Psoas muscle (tissue), 8 donors: Measurements from ENCODE around the gene HS1BP3. TPM values are rescaled to one million over a fixed set of nuclear protein-coding genes. Genes with fewer than 3 reads are reported as not detected.

Experiments
- ATAC-seq, 4 donors: fragments of 200-7000 bp; cut with Tn5 transposase; one replicate each; pipeline ENCODE4 v1.9.1; 2020; ENCODE audit warnings: moderate library complexity in 3 of 4, mild to moderate bottlenecking in 2 of 4
- DNase-seq, 2 donors: peaks; one replicate each; pipeline ENCODE4 v3.0.0-alpha.2; 2020
- H3K27ac ChIP-seq: fragments of 200-600 bp; one replicate; pipeline ENCODE4 v1.8.0; 2022
- H3K27me3 ChIP-seq, 3 donors: fragments of 200-600 bp in 1 of 3; one replicate each; pipeline versions ENCODE4 v1.6.1 to v1.8.0; 2013 to 2022; ENCODE audit warnings: low read length in 2 of 3, mild to moderate bottlenecking in 2 of 3, moderate library complexity in 1 of 3; ENCODE audit not compliant: insufficient read depth in 3 of 3
- H3K36me3 ChIP-seq, 2 donors: fragments of 200-600 bp in 1 of 2; one replicate each; pipeline versions ENCODE4 v1.6.1 to v1.8.0; 2013 to 2022; ENCODE audit warnings: low read depth in 1 of 2, mild to moderate bottlenecking in 1 of 2, moderate library complexity in 1 of 2; ENCODE audit not compliant: insufficient read depth in 1 of 2
- H3K4me1 ChIP-seq: fragments of 200-600 bp; one replicate; pipeline ENCODE4 v1.8.0; 2022
- H3K4me3 ChIP-seq: fragments of 200-600 bp; one replicate; pipeline ENCODE4 v1.8.0; 2022; ENCODE audit warnings: mild to moderate bottlenecking
- H3K9me3 ChIP-seq: fragments of 200-600 bp; one replicate; pipeline ENCODE4 v1.8.0; 2022
- CTCF ChIP-seq: fragments of 200-600 bp; IDR thresholded peaks from one replicate; pipeline ENCODE4 v1.8.0; 2022; ENCODE audit warnings: antibody characterized with exemption
- WGBS, 3 donors: extraction: QIAGEN DNeasy Blood & Tissue Kit; methylation state at CpG; one replicate each; pipeline versions ENCODE4 v1.1.6 to v1.1.7; 2013; 5-methylcytosine and 5-hydroxymethylcytosine counted together
- intact Hi-C, 2 donors: fragments of 100-400 bp; cut with DNase I; formaldehyde crosslinking; loops; one replicate each; pipeline versions ENCODE4 v1.11.0 to v1.14.2; 2022
- polyA plus RNA-seq, 3 donors: library from polyadenylated mRNA; stranded (reverse); fragments of 200-250 nt; gene quantifications; one replicate each; pipeline ENCODE4 v1.2.3, GENCODE V29; 2013
- total RNA-seq, 4 donors: library from RNA; stranded (reverse); fragmentation: NEBNext Ultra II Directional in 2 of 4; extraction: Animal tissue kit (Norgen Biotek cat#: 25700) in 2 of 4; gene quantifications; one replicate each; pipeline versions ENCODE4 v1.2.1 to v1.2.4, GENCODE V29; 2021 to 2023
- donor health status: healthy with polysubstance abuse.
- donor health status: DM: no; HTN: no; CAD: no; lungs with moderate emphysema.
- donor health status: Bipolar disorder and iron deficiency.
- donor health status: healthy.
- donor health status: DM: yes; HTN: yes; CAD: no.
- donor health status: DM: no; HTN: no; CAD: no.
- donor health status: DM: no; HTN: no; CAD: no.
- donor health status: DM: yes; HTN: yes; CAD: no.

HS1BP3 gene
- total and polyA plus RNA-seq, 7 donors: 9.2 to 20.6 (median 12.1) TPM

- ATAC-seq: no peak
- Histone ChIP-seq H3K36me3 (no peaks in the 10 kb centered on the region), H3K27ac (peak overlapping the region; percentile 9), H3K4me3 (no peak overlapping the region), H3K27me3 (no peaks in the 10 kb centered on the region), H3K9me3 (no peaks in the 10 kb centered on the region), H3K4me1 (peaks cover 27% of the 10 kb centered on the region)
- TF ChIP-seq CTCF: no peak
- intact Hi-C loops: no loop called here
- WGBS, 3 donors: 84 to 91% (median 86%) methylated on average over 8 of the region's 8 CpGs
- peak in 1 of 2 donors; percentile 47 for DNase-seq
These were observed 55.9 kb downstream of the HS1BP3 start for GRCh38 chr2:20594957-20595356.

GRCh38 chr2:20594048-20594750, 56.7 kb downstream of the HS1BP3 start:
- WGBS, 3 donors: 96 to 98% (median 96%) methylated on average over 6 of the region's 6 CpGs
- no peak for TF ChIP-seq CTCF
- Histone ChIP-seq H3K27ac (no peak overlapping the region), H3K36me3 (no peaks in the 10 kb centered on the region), H3K27me3 (no peaks in the 10 kb centered on the region), H3K4me3 (no peak overlapping the region), H3K4me1 (peaks cover 25% of the 10 kb centered on the region), H3K9me3 (no peaks in the 10 kb centered on the region)
- ATAC-seq: no peak
- intact Hi-C loops: no loop called here
- peak in 1 of 2 donors; percentile 23 for DNase-seq

- peak in 2 of 4 donors; percentile 13 to 40 for ATAC-seq
- H3K4me1 ChIP-seq: peaks cover 21% of the 10 kb centered on the region
- intact Hi-C loops: no loop called here
These were observed 57.5 kb downstream of the HS1BP3 start for GRCh38 chr2:20593072-20594034.

More at GRCh38 chr2:20593072-20594034, 57.5 kb downstream of the HS1BP3 start:
- Histone ChIP-seq H3K9me3 (no peaks in the 10 kb centered on the region), H3K4me3 (no peak overlapping the region), H3K27me3 (no peaks in the 10 kb centered on the region), H3K36me3 (no peaks in the 10 kb centered on the region), H3K27ac (no peak overlapping the region)
- 83 to 93% (median 89%) methylated on average over 17 to 18 of the region's 18 CpGs for WGBS, 3 donors
- no peak for TF ChIP-seq CTCF
- DNase-seq: peak; percentile 51 to 56
